A549 treated with dexamethasone at 1 μM for 4 hours (cell line): ENCODE data around the gene KRTAP19-5. TPM values are rescaled to one million over a fixed set of nuclear protein-coding genes. Genes with fewer than 3 reads are reported as not detected.

Source experiments
- total RNA-seq: library from RNA; stranded (reverse); fragments of 200-300 nt; extraction: Qiagen RNA extraction; gene quantifications from 5 replicates; pipeline ENCODE4 v1.2.3, GENCODE V29; 2022

The KRTAP19-5 gene
- total RNA-seq, result not detected in 5 replicates

DNA sequence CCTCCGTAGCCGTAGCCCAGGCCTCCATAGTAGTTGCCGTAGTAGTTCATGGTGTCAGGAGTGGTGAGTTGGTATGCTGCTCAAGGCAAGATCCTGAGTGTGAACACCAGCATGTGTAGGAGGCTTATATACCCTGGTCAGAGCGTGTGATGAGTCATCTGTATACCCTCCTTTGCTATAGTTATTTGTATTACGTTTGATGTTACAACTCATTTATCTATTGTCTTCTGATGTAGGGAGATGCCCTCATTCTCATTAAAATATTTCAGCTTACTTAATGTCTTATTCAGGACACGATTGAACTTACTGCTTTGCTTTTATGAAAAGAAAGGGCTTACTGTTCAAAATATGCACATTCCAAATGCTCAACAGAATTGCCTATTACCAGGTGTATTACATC lies at the start of gene KRTAP19-5:
Gene KRTAP19-5 (minus strand): TSS at position 101 of the 400 bp plus-strand sequence. CDS start 51 bp downstream, at position 50.

DNA sequence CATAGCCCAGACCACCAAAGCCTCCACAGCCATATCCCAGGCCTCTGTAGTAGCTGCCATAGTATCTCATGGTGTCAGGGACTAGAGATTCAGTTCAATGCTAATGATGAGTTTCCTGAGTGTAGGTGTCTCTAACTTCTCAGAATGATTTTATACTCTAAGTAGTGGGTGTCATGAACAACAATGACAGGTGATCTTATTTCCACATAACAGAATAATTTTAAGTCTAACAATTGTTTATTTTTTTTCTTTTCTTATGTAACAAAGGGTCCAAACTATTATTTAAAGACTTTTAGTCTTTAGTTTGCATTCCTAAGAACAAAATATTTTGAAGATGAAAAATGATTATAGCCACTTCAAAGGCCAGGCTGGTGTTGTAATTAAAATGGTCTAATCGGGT lies 39.8 kb upstream of the KRTAP19-5 start, which contains the start of gene KRTAP19-6:
Gene KRTAP19-6 (minus strand): TSS at position 101 of the 400 bp plus-strand sequence. CDS start 31 bp downstream, at position 70.

DNA sequence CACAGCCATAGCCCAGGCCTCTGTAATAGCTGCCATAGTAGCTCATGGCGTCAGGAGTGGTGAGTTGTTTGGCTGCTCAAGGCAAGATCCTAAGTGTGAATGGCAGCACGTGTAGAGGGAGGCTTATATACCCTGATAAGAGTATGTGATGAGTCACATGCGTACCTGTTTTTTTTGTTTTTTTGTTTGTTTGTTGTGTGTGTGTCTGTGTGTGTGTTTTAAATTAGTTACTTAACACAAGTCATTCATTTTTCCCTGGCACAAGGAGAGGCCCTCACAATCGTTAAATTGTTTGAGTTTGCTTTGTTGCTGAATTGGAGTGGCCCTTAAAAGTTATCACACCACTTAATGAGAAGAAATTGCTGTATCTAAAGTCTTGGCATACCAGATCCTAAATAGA lies 4.9 kb downstream of the KRTAP19-5 start, which contains the start of gene KRTAP19-4:
Gene KRTAP19-4 (minus strand): TSS at position 101 of the 400 bp plus-strand sequence. CDS start 55 bp downstream, at position 46.

DNA sequence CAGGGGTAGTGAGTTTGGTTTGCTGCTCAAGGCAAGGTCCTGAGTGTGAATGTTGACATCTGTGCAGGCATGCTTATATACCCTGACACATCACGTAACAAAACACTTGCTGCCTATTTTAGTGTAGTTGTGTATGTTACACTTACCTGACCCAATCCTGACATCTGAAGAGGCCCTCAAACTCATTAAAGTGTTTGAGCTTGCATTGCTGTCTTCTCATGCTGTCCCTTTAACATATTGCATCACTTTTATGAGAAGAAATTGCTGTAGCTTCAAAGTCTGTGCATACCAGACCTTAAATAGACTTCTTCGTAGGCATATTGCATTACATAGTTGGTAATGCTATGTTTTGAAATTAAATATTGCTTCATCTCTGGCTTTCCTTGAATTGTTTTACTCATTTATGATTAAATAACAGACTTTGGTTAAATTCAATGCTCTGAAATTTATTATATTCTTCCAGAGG lies 9.9 kb downstream of the KRTAP19-5 start, which contains the start of gene KRTAP19-3:
Gene KRTAP19-3 (minus strand): TSS at position 51 of the 466 bp plus-strand sequence. CDS start 56 bp downstream, outside the sequence.

DNA sequence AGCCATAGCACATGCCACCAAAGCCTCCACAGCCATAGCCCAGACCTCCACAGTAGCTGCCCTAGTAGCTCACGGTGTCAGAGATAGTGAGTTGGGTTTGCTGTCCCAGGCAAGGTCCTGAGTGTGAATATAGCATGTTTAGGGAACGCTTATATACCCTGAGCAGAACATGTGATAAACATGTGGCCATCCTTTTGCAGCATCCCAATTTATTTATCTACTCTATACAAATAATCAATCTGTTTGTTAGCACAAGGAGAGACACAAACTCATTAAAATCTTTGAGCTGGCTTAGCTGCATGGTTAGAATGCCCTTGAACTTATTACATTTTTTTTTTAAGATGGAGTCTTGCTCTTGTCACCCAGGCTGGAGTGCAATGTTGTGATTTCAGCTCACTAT lies 14.6 kb downstream of the KRTAP19-5 start, which contains the start of gene KRTAP19-2:
Gene KRTAP19-2 (minus strand): TSS at position 101 of the 400 bp plus-strand sequence. CDS start 88 bp downstream, at position 13.

DNA sequence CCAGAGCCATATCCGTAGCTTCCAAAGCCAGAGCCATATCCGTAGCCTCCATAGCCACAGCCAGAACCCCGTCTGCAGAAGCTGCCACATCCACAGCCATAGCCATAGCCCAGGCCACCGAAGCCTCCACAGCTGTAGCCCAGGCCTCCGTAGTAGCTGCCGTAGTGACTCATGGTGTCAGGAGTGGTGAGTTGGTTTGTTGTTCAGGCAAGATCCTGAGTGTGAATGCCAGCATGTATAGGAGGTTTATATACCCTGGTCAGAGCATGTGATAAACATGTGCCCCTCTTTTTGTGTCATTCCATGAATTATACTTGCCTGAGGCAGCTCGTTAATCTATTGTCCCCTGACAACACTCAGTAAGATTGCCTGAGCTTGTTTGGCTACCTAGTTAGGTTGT lies 21.8 kb downstream of the KRTAP19-5 start, which contains the start of gene KRTAP19-1:
Gene KRTAP19-1 (minus strand): TSS at position 223 of the 400 bp plus-strand sequence. CDS start 50 bp downstream, at position 173.

Other genes starting within 250 kb of the KRTAP19-5 start
- gene KRTAP24-1, start 219.2 kb downstream of the KRTAP19-5 start, total RNA-seq, result not detected in 5 replicates
- not detected in 5 replicates for gene KRTAP25-1, start 212.6 kb downstream of the KRTAP19-5 start, total RNA-seq
- not detected in 5 replicates for gene KRTAP26-1, start 181.8 kb downstream of the KRTAP19-5 start, total RNA-seq
- gene KRTAP27-1, start 164.4 kb downstream of the KRTAP19-5 start, total RNA-seq, result not detected in 5 replicates
- gene KRTAP23-1, start 153.5 kb downstream of the KRTAP19-5 start, total RNA-seq, result not detected in 5 replicates
- 0.09 TPM in 1 of 5 replicates, not detected in the others for gene KRTAP13-2, start 129.9 kb downstream of the KRTAP19-5 start, total RNA-seq
- gene KRTAP13-1, start 106.1 kb downstream of the KRTAP19-5 start, total RNA-seq, result not detected in 5 replicates
- gene KRTAP13-3, start 76.2 kb downstream of the KRTAP19-5 start, total RNA-seq, result not detected in 5 replicates
- not detected in 5 replicates for gene KRTAP13-4, start 71.9 kb downstream of the KRTAP19-5 start, total RNA-seq
- gene KRTAP15-1, start 61.9 kb downstream of the KRTAP19-5 start, total RNA-seq, result not detected in 5 replicates
- gene KRTAP19-1, start 21.8 kb downstream of the KRTAP19-5 start, total RNA-seq, result not detected in 5 replicates
- gene KRTAP19-2, start 14.7 kb downstream of the KRTAP19-5 start, total RNA-seq, result not detected in 5 replicates
- gene KRTAP19-3, start 10.1 kb downstream of the KRTAP19-5 start, total RNA-seq, result not detected in 5 replicates
- not detected in 5 replicates for gene KRTAP19-4, start 5.0 kb downstream of the KRTAP19-5 start, total RNA-seq
- not detected in 5 replicates for gene KRTAP19-6, start 39.7 kb upstream of the KRTAP19-5 start, total RNA-seq
- not detected in 5 replicates for gene KRTAP19-7, start 59.2 kb upstream of the KRTAP19-5 start, total RNA-seq
- gene KRTAP22-2, start 88.3 kb upstream of the KRTAP19-5 start, total RNA-seq, result not detected in 5 replicates
- not detected in 5 replicates for gene KRTAP6-3, start 90.3 kb upstream of the KRTAP19-5 start, total RNA-seq
- not detected in 5 replicates for gene KRTAP6-2, start 96.8 kb upstream of the KRTAP19-5 start, total RNA-seq
- not detected in 5 replicates for gene KRTAP22-1, start 98.9 kb upstream of the KRTAP19-5 start, total RNA-seq
- not detected in 5 replicates for gene KRTAP6-1, start 111.8 kb upstream of the KRTAP19-5 start, total RNA-seq
- not detected in 5 replicates for gene KRTAP20-1, start 114.3 kb upstream of the KRTAP19-5 start, total RNA-seq
- gene KRTAP20-4, start 118.5 kb upstream of the KRTAP19-5 start, total RNA-seq, result not detected in 5 replicates
- not detected in 5 replicates for gene KRTAP20-2, start 133.1 kb upstream of the KRTAP19-5 start, total RNA-seq
- gene KRTAP20-3, start 140.7 kb upstream of the KRTAP19-5 start, total RNA-seq, result not detected in 5 replicates
- gene KRTAP21-3, start 216.6 kb upstream of the KRTAP19-5 start, total RNA-seq, result not detected in 5 replicates
- not detected in 5 replicates for gene KRTAP21-2, start 245.1 kb upstream of the KRTAP19-5 start, total RNA-seq